ENCODE measurements around the gene FAM83G. TPM values are rescaled to one million over a fixed set of nuclear protein-coding genes. Genes with fewer than 3 reads are reported as not detected.

FAM83G gene
- total RNA-seq (2022; extraction: Qiagen RNA extraction) = 26.2 to 39.4 TPM (median 35.6 TPM) in 5 replicates

DNA sequence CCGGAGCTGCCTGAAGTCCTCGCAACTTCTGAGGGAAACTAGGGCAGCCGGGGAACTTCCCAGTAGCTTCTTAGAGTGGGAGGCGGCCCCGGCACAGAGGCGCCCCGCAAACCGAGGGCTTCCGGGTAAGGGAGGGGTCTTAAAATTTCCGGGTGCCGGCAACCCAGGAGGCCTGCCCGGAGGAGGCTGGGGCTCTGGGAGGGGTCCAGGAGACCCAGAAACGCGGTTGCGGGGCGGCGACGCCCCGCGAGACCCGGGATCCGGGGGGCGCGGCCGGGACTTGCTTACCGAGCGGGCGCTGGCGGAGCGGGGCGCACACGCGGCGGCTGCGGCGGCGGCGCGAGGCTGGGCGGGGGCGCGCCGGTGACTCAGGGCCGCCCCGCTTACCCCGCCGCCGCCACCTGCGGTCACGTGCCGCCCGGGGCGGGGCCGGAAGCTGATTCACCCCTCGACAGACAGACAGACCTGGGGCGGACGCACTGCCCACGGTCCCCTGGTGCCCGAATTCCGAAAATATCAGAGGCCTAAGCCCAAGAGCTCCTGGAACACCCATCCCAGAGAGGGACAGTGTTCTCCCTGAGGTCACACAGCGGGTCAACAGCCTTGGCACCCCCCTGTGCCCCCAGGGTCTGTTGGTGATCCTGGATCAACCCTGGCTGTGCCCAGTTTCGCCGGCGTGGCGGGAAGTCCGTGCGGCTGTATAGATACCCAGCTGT lies at the start of gene FAM83G:
FAM83G (minus strand) TSS at position 344 of the 716 bp plus-strand sequence. CDS start 723 bp downstream, outside the sequence.

DNA sequence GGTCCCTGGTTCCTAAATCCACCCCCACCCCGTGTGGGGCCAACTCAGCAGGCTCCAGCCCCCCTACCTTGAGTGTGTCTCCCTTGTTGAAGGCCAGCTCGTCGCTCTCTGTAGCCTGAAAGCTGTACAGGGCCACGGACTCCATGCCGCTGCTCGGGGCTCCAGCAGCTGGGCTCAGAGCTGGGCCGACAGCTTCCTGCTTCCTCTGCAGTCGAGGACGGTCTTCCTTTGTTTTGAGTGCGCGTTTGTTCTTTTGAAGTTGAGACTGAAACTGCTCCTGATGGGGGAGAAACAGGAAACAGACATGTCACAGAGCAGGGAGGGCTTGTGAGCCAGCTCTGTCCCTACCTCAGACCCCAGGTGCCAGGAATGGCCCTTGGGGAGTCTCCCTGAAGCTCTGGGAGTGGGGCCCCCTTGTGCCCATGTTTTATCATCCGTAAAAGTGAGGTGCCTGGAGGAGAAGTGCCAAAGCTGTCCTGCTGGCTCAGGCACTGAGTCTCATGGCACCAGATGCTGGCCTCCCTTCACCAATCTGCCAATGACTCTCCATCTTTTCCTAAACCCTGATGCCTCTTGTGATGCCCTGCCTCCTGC lies 42.3 kb upstream of the FAM83G start, which contains the start of gene GRAP:
GRAP (minus strand) TSS at position 176 of the 594 bp plus-strand sequence; CDS start at position 145, 31 bp downstream.

GRCh38 chr17:18951941-18952842 lies 52.4 kb downstream of the FAM83G start, which contains the start of gene SLC5A10:
Gene SLC5A10, plus strand, starts transcription at chr17:18952165. Its CDS starts 41 bp downstream, at chr17:18952206.

Other genes starting within 250 kb of the FAM83G start
- 60.4 to 72.1 TPM (median 63.8 TPM) in 5 replicates for gene TVP23B, start 223.6 kb downstream of the FAM83G start, total RNA-seq (2022; extraction: Qiagen RNA extraction)
- gene PRPSAP2, start 146.6 kb downstream of the FAM83G start, total RNA-seq (2022; extraction: Qiagen RNA extraction) = 40.2 to 43.6 TPM (median 42.3 TPM) in 5 replicates
- 0.12 to 0.26 TPM (median 0.21 TPM) in 5 replicates for gene SLC5A10, start 52.6 kb downstream of the FAM83G start, total RNA-seq (2022; extraction: Qiagen RNA extraction)
- 0.20 to 0.50 TPM (median 0.29 TPM) in 5 replicates for gene GRAP, start 42.2 kb upstream of the FAM83G start, total RNA-seq (2022; extraction: Qiagen RNA extraction)
- gene GRAPL, start 122.8 kb upstream of the FAM83G start, total RNA-seq (2022; extraction: Qiagen RNA extraction) = 0.22 TPM in 1 of 5 replicates, not detected in the others
- 43.8 to 59.4 TPM (median 54.5 TPM) in 5 replicates for gene EPN2, start 232.6 kb upstream of the FAM83G start, total RNA-seq (2022; extraction: Qiagen RNA extraction)

Measured in A549 treated with Mapracorat at 1 μM for 4 hours (cell line).